HG03045 (cell line): ENCODE data around the gene NANS.
"Not testable (repeated sequence)": the region's sequence is repeated elsewhere in the genome, so short reads cannot be mapped to it uniquely, and the experiment has no call there.

Source experiments
- ATAC-seq: cut with Tn5 transposase; IDR thresholded peaks from one replicate; pipeline ENCODE4 v1.9.1; 2021; ENCODE audit warnings: mild to moderate bottlenecking, moderate library complexity; ENCODE audit not compliant: unreplicated experiment

The NANS gene

DNA sequence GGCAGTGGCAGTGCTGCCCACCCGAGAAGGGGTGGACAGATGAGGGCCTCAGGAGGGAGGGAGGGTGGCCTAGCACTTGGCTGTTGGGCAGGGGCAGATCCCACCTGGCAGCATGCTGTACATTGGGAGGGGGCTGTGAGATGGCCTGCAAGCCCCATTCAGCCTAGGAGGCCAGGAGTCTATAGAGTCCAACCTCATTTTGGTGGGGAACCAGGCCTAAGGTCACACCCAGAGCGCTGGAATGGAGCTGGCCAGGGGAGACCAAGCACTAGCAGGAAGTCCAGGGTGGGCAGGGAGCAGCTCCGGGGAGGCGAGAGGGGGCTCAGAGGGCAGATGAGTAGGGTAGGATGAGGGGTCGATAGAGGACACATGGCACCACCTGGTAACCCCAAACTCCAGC is 39.6 kb downstream of the NANS start:
- ATAC-seq, result no peak

GRCh38 chr9:98097836-98098235 is 41.3 kb downstream of the NANS start:
- no peak for ATAC-seq

DNA sequence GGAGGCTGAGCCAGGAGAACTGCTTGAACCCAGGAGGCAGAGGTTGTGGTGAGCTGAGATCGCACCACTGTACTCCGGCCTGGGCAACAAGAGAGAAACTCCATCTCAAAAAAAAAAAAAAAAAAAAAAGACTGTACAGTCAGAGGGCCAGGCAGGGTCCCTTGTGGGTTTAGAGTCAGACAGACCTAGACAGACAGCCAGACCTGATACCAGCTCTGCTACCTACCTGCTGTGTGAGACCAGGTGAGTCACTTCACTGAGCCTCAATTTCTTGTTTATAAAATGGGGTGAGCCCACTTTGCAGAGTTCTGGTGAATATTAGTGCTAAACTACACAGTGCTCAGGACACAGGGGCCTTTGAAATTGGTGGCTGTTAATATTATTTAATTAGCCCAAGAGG is 42.8 kb downstream of the NANS start:
- ATAC-seq, result no peak

DNA sequence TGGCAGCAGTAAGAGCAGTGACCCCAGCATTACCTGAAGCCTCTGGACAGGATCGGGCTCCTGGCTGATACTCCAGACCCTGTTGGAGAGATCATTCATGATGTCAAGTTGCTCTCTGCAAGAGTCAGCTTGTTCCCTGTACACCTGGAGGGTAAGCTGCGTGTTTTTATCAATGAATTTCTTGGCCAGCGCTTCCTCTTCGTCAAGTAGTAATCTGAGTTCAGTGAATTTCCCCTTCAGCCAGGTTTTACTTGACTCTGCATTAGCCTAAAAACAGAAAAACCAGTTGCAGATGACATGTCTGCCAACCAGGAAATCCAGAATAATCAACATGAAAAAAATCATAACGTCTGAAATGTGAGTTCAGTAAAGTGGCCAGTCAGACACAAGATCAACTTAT is 43.4 kb downstream of the NANS start:
- ATAC-seq, result no peak

DNA sequence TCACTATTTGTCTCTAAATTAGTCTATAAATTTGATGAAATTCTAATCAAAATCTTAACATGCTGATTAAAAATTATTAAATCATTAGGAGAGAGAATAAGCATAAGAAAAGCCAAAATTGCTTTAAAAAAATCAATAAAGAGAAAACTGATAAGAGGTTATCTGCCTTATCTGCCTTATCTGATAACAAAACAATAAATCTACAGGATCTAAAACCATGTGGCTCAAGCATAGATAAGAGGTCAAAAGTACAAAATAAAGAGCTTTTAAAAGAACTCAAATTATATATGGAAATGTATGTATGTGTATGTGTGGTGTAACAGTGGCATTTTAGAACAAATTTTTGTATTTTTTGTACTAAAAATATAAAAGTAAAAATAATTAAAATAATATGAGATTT is 43.9 kb downstream of the NANS start:
- no peak for ATAC-seq

- ATAC-seq, result no peak
These were observed 44.9 kb downstream of the NANS start for GRCh38 chr9:98101416-98101815.

- ATAC-seq, result peak; percentile 95
These were observed 45.3 kb downstream of the NANS start for GRCh38 chr9:98101868-98102273.

DNA sequence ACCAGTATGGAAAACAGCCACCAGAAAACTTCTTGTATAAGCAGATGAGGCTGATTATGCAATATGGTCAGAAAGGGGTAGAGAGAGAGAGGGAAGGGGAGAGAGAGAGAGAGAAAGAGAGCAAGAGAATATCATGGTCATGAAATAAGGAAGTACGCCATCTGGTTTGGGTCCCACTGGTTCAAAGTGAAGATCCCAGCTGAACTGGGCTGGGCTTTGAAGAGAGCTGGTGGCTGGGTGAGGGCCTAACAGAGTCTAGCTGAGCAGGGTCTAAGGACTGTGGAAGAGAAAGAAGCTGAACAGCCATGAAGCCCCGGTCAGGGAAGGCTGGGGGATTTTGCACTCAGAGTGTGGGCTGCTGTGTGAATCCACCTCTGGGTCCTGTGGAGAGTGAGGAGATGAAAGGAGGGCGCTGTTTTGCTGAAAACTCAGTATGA is 47.9 kb downstream of the NANS start:
- no peak for ATAC-seq

DNA sequence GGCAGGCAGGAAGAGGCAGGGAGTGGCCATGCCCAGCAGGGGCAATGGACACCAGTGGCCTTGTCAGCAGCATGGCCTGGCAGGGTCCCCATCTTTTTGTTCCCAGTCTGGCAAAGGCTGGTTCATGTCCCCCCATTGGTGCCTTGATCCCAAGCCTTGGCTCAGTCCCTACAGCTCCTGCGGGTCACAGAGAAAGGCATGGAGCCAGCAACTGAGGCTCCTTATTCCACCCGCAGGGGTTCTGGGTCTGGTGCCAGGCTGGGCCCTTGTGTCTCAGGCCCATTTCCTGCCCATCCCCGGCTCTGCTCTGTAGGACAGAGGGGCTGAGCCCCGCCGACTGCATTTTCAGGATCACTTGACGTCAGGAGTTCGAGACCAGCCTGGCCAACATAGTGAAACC is 48.5 kb downstream of the NANS start:
- ATAC-seq, result no peak

- no peak for ATAC-seq
These were observed 51.4 kb downstream of the NANS start for GRCh38 chr9:98107926-98108325.

- peak; percentile 76 for ATAC-seq
These were observed 52.0 kb downstream of the NANS start for GRCh38 chr9:98108531-98109031.

DNA sequence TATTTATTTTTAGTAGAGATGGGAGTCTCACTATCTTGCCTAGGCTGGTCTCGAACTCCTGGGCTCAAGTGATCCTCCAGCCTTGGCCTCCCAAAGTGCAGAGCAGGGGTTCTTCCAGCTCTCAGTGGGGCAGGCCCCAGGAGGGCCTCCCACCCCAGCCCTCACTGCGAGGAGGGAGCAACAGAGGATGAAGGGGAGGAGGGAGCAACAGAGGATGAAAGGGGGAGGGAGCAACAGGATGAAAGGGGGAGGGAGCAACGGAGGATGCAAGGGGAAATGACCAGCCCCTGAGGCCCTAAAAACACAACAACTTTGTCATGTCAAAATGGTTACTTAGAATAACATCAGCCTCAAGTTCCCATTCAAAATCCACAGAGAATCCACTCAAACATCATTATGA is 52.5 kb downstream of the NANS start:
- no peak for ATAC-seq

DNA sequence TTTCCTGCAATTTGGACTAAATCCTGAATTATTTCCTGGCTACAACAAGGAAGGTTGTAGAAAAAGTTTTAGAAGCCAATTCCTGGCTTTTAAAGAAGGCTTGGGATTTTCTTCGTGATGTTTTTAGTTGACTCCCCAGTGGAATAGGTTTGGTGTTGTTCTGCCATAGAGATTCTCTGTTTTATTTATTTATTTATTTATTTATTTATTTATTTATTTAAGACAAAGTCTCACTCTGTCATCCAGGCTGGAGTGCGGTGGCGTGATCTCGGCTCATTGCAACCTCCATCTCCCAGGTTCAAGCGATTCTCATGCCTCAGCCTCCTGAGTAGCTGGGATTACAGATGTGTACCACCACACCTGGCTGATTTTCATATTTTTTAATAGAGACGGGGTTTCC is 60.6 kb downstream of the NANS start:
- not testable (repeated sequence) for ATAC-seq

- peak; percentile 42 for ATAC-seq
These were observed 61.6 kb downstream of the NANS start for GRCh38 chr9:98117984-98118639.

DNA sequence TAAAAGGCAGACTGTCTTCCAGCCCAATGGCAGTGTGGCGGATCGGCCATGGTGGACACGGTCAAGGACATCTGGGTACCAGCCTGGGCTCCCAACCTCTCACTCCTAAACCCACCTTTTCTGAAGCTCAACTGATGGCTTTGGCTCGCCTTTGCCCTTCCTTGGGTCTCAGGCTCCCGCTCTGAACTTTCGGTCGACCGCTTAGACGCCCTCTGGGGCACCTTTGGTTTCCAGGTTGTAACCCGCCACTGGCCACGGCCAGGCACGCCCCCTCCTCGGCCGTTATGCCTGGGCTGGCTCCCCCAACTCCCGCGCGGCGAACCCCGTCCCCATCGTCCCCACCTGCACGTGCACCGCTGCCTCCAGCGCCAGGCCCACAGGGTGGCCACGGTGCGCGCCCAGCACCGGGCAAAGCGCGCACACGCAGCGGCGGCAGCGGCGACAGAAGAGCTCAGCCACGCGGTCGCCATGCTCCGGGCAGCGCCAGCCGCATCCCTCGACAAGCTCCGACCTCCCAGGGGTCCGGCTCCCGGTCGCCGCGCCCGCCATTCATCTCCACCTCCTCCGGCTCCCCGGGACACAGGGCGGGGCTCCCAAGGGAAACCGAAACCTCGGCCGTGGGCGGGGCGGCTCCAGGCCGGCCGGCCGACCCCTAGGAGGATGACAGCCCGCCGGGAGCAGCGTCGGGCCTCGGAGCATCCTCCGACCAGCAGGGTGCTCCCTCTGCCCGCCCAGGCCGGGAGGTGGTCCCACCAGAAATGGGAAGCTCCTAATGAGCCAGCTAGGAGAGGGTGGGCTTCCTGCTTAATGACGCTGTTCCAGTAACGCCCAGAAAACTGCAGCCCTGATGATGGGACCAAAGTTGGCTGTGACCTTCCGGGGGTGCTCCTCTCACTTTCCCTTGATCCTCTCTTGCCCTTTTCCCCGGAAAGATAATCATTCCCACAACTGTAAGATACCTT is 62.4 kb downstream of the NANS start, which contains the start of gene TRIM14:
Gene TRIM14, minus strand, starts transcription at position 583 of the 962 bp plus-strand sequence. Its CDS starts 34 bp downstream, at position 549.
- ATAC-seq, result peak; percentile 68

GRCh38 chr9:98120476-98120875 is 63.9 kb downstream of the NANS start:
- ATAC-seq, result no peak

DNA sequence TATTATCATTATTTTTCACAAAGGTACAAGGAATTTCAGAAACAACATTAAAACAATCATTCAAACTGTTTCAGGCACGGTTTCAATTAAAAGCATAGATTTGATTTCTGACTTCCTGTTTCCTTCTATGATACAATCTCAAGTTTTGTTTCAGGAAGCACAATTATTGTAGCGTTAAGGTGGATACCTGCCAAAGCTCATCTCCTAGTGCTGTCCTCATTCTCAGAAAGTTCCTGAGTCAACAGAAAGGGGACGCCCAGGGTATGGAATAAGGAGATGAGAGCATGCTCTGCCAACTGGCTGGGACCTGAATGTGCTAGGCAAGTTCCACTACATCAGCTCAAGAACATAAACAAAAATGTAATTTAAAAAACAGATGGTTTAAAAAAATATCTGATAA is 64.5 kb downstream of the NANS start:
- ATAC-seq, result no peak

DNA sequence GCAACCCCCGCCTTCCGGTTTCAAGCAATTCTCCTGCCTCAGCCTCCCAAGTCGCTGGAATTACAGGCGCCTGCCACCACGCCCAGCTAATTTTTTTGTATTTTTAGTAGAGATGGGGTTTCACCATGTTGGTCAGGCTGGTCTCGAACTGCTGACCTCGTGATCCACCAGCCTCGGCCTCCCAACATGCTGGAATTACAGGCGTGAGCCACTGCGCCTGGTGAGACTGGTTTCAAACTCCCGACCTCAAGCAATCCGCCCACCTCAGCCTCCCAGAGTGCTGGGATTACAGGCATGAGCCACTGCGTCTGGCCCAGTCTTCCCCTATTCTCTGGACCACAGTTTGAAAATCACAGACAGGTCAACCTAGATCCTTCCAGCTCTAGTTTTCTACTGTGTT is 67.6 kb downstream of the NANS start:
- not testable (repeated sequence) for ATAC-seq

DNA sequence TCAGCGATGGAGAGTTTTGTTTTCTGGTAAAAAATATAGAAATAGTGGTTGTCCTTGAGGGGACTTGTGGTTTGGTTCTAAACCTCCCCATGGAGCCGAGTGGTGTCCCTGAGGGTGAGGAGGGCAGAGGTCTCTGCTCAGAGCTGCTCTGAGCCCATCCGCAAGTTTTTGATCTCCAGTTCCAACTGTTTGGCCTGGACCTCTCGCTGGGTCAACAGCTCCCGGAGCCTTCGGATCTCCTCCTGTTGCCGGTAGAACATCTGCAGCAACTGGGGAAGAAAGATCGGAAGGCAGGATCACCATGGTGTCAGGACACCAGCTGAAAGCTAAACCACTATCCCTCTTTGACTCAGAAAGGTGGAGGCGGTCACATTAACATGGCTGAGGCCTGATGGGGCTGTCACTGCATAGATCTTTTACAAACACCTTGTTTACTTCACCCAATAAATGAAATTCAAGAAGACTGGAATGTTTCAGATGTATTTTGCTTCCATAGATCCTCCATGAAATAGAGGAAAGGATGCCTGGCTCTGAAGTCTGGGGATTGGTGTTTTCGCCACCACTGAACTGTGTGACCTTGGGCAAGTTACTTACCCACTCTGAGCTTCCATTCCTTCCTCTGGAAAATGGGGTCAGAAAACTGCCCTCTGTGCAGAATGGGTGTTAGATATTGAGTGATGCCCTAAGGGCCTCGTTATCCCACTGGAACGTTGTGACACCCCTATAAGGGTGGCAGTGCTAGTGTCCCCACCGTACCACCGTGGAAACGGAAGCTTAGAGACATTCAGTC is 68.3 kb downstream of the NANS start:
- ATAC-seq, result no peak

GRCh38 chr9:98127226-98127625 is 70.7 kb downstream of the NANS start:
- no peak for ATAC-seq

GRCh38 chr9:98128316-98128715 is 71.8 kb downstream of the NANS start:
- ATAC-seq, result no peak
